GM23338 (cell line): ENCODE data around the gene PBX3. TPM values are rescaled to one million over a fixed set of nuclear protein-coding genes. Genes with fewer than 3 reads are reported as not detected.

Experiments
- ATAC-seq: fragments of 200-7000 bp; cut with Tn5 transposase; 3 replicates; pipeline ENCODE4 v1.9.1; 2020
- DNase-seq: peaks from one replicate; pipeline ENCODE4 v3.0.0-alpha.2; 2015; ENCODE audit warnings: low spot score
- H2AFZ ChIP-seq: fragments of 200-600 bp; sonication (generic); 2 replicates; pipeline ENCODE4 v1.8.0; 2016; ENCODE audit warnings: antibody characterized with exemption, mild to moderate bottlenecking, moderate library complexity
- H3F3A ChIP-seq: fragments of 200-600 bp; sonication (generic); replicated peaks from 2 replicates; pipeline ENCODE4 v1.8.0; 2017; ENCODE audit warnings: antibody characterized with exemption, mixed run types, low read depth
- H3K27ac ChIP-seq: fragments of 200-600 bp; sonication (generic); 2 replicates; pipeline ENCODE4 v1.6.1; 2016; ENCODE audit warnings: low read depth
- H3K27me3 ChIP-seq: fragments of 200-600 bp; sonication (generic); 2 replicates; pipeline ENCODE4 v1.8.0; 2016; ENCODE audit warnings: mild to moderate bottlenecking, mixed run types, moderate library complexity; ENCODE audit not compliant: insufficient read depth
- H3K36me3 ChIP-seq: fragments of 200-600 bp; sonication (generic); 2 replicates; pipeline ENCODE4 v1.8.0; 2016; ENCODE audit warnings: mild to moderate bottlenecking; ENCODE audit not compliant: insufficient read depth
- H3K4me1 ChIP-seq: fragments of 200-600 bp; sonication (generic); 2 replicates; pipeline ENCODE4 v1.8.0; 2016; ENCODE audit warnings: mild to moderate bottlenecking, moderate library complexity; ENCODE audit not compliant: insufficient read depth
- H3K4me2 ChIP-seq: fragments of 200-600 bp; sonication (generic); 2 replicates; pipeline ENCODE4 v1.7.1; 2017; ENCODE audit warnings: mixed run types
- H3K4me3 ChIP-seq: fragments of 200-600 bp; sonication (generic); 2 replicates; pipeline ENCODE4 v1.6.1; 2016; ENCODE audit warnings: mixed run types
- H3K79me2 ChIP-seq: fragments of 200-600 bp; sonication (generic); replicated peaks from 2 replicates; pipeline ENCODE4 v1.8.0; 2017; ENCODE audit warnings: mild to moderate bottlenecking; ENCODE audit not compliant: insufficient read depth
- H3K9me2 ChIP-seq: fragments of 200-600 bp; sonication (generic); 2 replicates; pipeline ENCODE4 v1.8.0; 2017; ENCODE audit not compliant: insufficient read depth
- H4K20me1 ChIP-seq: fragments of 200-600 bp; sonication (generic); replicated peaks from 2 replicates; pipeline ENCODE4 v1.8.0; 2017; ENCODE audit warnings: mild to moderate bottlenecking; ENCODE audit not compliant: insufficient read depth
- H3K27ac Mint-ChIP-seq: 2 replicates; pipeline ENCODE4 v1.8.0; 2020; ENCODE audit warnings: inconsistent platforms, mild to moderate bottlenecking, moderate library complexity, mixed read lengths
- H3K27me3 Mint-ChIP-seq: 3 replicates; pipeline ENCODE4 v1.8.0; 2022; ENCODE audit warnings: low read depth, mild to moderate bottlenecking, moderate library complexity, mixed read lengths, inconsistent platforms; ENCODE audit not compliant: insufficient read depth, poor library complexity
- H3K36me3 Mint-ChIP-seq: 3 replicates; pipeline ENCODE4 v1.8.0; 2021; ENCODE audit warnings: low read depth, mild to moderate bottlenecking, inconsistent platforms, moderate library complexity, mixed read lengths
- H3K4me1 Mint-ChIP-seq: 3 replicates; pipeline ENCODE4 v1.8.0; 2020; ENCODE audit warnings: mild to moderate bottlenecking, inconsistent platforms, mixed read lengths
- H3K4me3 Mint-ChIP-seq: 3 replicates; pipeline ENCODE4 v1.8.0; 2021; ENCODE audit warnings: moderate library complexity, mild to moderate bottlenecking, inconsistent platforms, mixed read lengths
- H3K9me3 Mint-ChIP-seq: 3 replicates; pipeline ENCODE4 v1.8.0; 2020; ENCODE audit warnings: moderate library complexity, mild to moderate bottlenecking, inconsistent platforms, mixed read lengths
- CREB1 ChIP-seq: fragments of 250-450 bp; sonication (Bioruptor Pico); IDR thresholded peaks from 2 replicates; pipeline ENCODE4 v1.5.0; 2020; ENCODE audit warnings: low read depth, mild to moderate bottlenecking, moderate library complexity
- CTCF ChIP-seq, 2 experiments: fragments of 200-600 bp in 1 of 2; sonication (generic) in 1 of 2; conservative IDR thresholded peaks; 2 replicates each; pipeline versions ENCODE4 v1.5.1 to v1.6.1; 2016 to 2017; ENCODE audit warnings: antibody characterized with exemption in 2 of 2, low read depth in 2 of 2, mild to moderate bottlenecking in 2 of 2, moderate library complexity in 1 of 2
- ETS1 ChIP-seq: IDR thresholded peaks from 2 replicates; pipeline ENCODE4 v1.6.1; 2016; ENCODE audit warnings: antibody characterized with exemption
- EZH2 ChIP-seq: fragments of 200-600 bp; sonication (generic); IDR thresholded peaks from one replicate; pipeline ENCODE4 v1.8.0; 2017; ENCODE audit warnings: antibody characterized with exemption, mild to moderate bottlenecking, low read depth; ENCODE audit not compliant: unreplicated experiment
- EZH2phosphoT487 ChIP-seq: fragments of 200-600 bp; sonication (generic); IDR thresholded peaks from one replicate; pipeline ENCODE4 v1.8.1; 2018; ENCODE audit warnings: antibody characterized with exemption; ENCODE audit not compliant: unreplicated experiment
- JUNB ChIP-seq: IDR thresholded peaks from one replicate; pipeline ENCODE4 v1.6.1; 2016; ENCODE audit warnings: antibody characterized with exemption; ENCODE audit not compliant: unreplicated experiment
- NANOG ChIP-seq: IDR thresholded peaks from 2 replicates; pipeline ENCODE4 v1.6.1; 2016; ENCODE audit warnings: antibody characterized with exemption, borderline replicate concordance
- POLR2AphosphoS5 ChIP-seq: IDR thresholded peaks from 2 replicates; pipeline ENCODE4 v1.6.1; 2016; ENCODE audit warnings: antibody characterized with exemption, low read depth
- REST ChIP-seq: IDR thresholded peaks from one replicate; pipeline ENCODE4 v1.6.1; 2018; ENCODE audit warnings: antibody characterized with exemption; ENCODE audit not compliant: unreplicated experiment
- STAT1 ChIP-seq: IDR thresholded peaks from one replicate; pipeline ENCODE4 v1.6.1; 2016; ENCODE audit warnings: antibody characterized with exemption; ENCODE audit not compliant: unreplicated experiment
- ZNF114 ChIP-seq: fragments of 250-450 bp; sonication (Bioruptor Pico); IDR thresholded peaks from 2 replicates; pipeline ENCODE4 v1.5.0; 2020; ENCODE audit warnings: mild to moderate bottlenecking, moderate library complexity
- ZNF331 ChIP-seq: fragments of 250-450 bp; sonication (Bioruptor Pico); IDR thresholded peaks from 2 replicates; pipeline ENCODE4 v1.5.0; 2020; ENCODE audit warnings: low read depth, mild to moderate bottlenecking, moderate library complexity
- ZNF462 ChIP-seq: fragments of 250-450 bp; sonication (Bioruptor Pico); IDR thresholded peaks from 2 replicates; pipeline ENCODE4 v1.5.0; 2020; ENCODE audit warnings: mild to moderate bottlenecking, moderate library complexity
- long read RNA-seq: library from polyadenylated mRNA; unstranded; transcript quantifications from one replicate; pipeline ENCODE4 v2.0.0, GENCODE V29; 2020; ENCODE audit not compliant: unreplicated experiment
- polyA plus RNA-seq: library from polyadenylated mRNA; unstranded; fragments of >200 nt; fragmentation: Nextera tagmentation; extraction: Ambion mirVana; gene quantifications from 2 replicates; pipeline ENCODE4 v1.2.1, GENCODE V29; 2016
- total RNA-seq: library from RNA; depleted of rRNA; stranded (reverse); fragments of >200 nt; shearing (Covaris generic); gene quantifications from 2 replicates; pipeline ENCODE4 v1.2.3, GENCODE V29; 2014; rRNA removed

Gene PBX3
- 50.5 and 83.1 TPM in 2 replicates for total RNA-seq
- 24.5 and 28.9 TPM in 2 replicates for polyA plus RNA-seq
- long read RNA-seq, partial matches to known transcripts: 5 of 9 reads
- long read RNA-seq, other reads (novel, unspliced or antisense): 0 of 9 reads

GRCh38 chr9:125747053-125747764 lies at the start of gene PBX3:
Gene PBX3 (plus strand): TSS chr9:125747373.
- Histone ChIP-seq H3K27ac (peak within 1 kb of the TSS; percentile 93), H3K4me3 (peak within 1 kb of the TSS; percentile 87), H3K79me2 (peaks cover 37% of the 10 kb centered on the region), H3K9me2 (no peaks in the 10 kb centered on the region), H3K36me3 (no peaks in the 10 kb centered on the region), H3F3A (0 out of 2 replicates have a peak, but pooled peaks cover 3% of the 10 kb centered on the region), H3K27me3 (peaks cover 8% of the 10 kb centered on the region; the same call in 1 of the 2 replicates), H4K20me1 (no peaks in the 10 kb centered on the region), H3K4me2 (peak within 1 kb of the TSS; percentile 92), H2AFZ (peak within 1 kb of the TSS; percentile 70; the same call in 1 of the 2 replicates), H3K4me1 (peaks cover 49% of the 10 kb centered on the region)
- Mint-ChIP-seq H3K9me3 (no peaks in the 10 kb centered on the region), H3K36me3 (peaks cover 12% of the 10 kb centered on the region), H3K27ac (peak within 1 kb of the TSS; percentile 96), H3K4me3 (peak within 1 kb of the TSS; percentile 96), H3K4me1 (peaks cover 46% of the 10 kb centered on the region), H3K27me3 (peaks cover 13% of the 10 kb centered on the region)
- ATAC-seq (no peak), DNase-seq (peak; percentile 69)
- TF ChIP-seq EZH2 (no peak), JUNB (no peak), REST (no peak), EZH2phosphoT487 (no peak), CREB1 (no peak), POLR2AphosphoS5 (no peak), ZNF331 (CRISPR knock-in tag) (no peak), ZNF114 (CRISPR knock-in tag) (no peak), ZNF462 (no peak), NANOG (no peak), STAT1 (no peak), CTCF (conservative IDR thresholded peaks at IDR 0.05; ENCODE audit: low read depth in 2 of 2) (no peak), ETS1 (no peak)
